Ovary (tissue), 3 donors: ENCODE measurements around the gene GRK2.

Source experiments
- CTCF ChIP-seq, 3 donors: fragments of 450-650 bp in 2 of 3; fragments of 200-600 bp in 1 of 3; IDR thresholded peaks; one replicate each; pipeline versions ENCODE4 v1.5.1 to v1.8.0; 2016 to 2022; ENCODE audit warnings: antibody characterized with exemption in 3 of 3, mild to moderate bottlenecking in 1 of 3
- EP300 ChIP-seq: sonication (generic); formaldehyde crosslinking; IDR thresholded peaks from one replicate; pipeline ENCODE4 v1.6.1; 2017; ENCODE audit warnings: antibody characterized with exemption
- donor health status: DM: no; HTN: no; CAD: no.

DNA sequence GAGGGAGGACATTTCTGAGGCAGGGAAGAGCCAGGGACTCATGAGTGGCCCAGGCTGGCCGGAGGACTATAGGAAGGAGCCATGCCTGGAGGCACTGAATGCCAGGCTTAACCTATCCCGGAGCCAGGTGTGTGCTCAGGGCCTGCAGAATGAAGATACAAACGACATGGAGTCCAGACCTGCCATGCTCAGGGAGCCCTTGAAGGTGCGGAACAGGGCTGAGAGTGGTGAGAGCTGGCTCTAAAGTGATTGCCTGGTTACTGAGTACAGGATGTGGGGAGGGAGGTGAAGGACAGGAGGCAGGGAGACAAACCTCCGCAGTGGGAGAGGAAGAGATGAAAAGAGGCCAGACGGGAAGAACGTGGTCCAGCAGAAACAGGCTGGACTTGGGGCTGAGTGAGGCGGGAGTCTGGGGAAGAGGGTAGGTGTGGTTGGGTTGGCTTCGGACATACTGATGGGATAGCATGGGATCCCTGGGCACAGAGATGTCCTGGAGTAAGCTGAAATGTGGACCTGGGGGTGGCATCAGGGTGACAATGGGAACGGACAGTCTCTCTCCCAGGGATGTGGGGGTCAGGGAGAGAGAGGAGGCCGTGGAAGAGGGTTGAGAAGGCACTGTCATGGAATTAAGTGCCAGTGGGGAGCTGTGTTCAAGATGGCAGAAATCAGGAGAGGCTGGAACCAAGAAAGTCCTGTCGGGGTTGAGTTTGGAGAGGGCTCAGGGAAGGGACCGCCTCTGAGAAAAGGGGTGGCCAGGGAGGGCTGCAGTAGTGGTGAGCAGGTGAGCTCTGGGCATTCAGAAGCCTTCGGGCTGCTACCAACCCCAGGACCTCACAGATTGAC, 21.3 kb downstream of the GRK2 start:
- TF ChIP-seq CTCF (IDR thresholded peaks at IDR 0.05) (no peak), EP300 (no peak)
